A172 (cell line): ENCODE data around the gene TLR1. TPM values are rescaled to one million over a fixed set of nuclear protein-coding genes. Genes with fewer than 3 reads are reported as not detected.

Experiments
- total RNA-seq: library from RNA; depleted of rRNA; stranded (reverse); fragments of >200 nt; shearing (Covaris generic); gene quantifications from 2 replicates; pipeline ENCODE4 v1.2.3, GENCODE V29; 2014; rRNA removed

TLR1 gene
- total RNA-seq, 1 experiment from 2014 or later: 0.60 TPM

Other genes starting within 250 kb of the TLR1 start
- gene KLF3, start 140.6 kb downstream of the TLR1 start, total RNA-seq: 6.4 and 8.9 TPM in 2 replicates
- gene TLR10, start 21.8 kb downstream of the TLR1 start, total RNA-seq: not detected in 2 replicates
- 8.1 and 11.0 TPM in 2 replicates for gene TLR6, start 52.0 kb upstream of the TLR1 start, total RNA-seq
- 85.3 and 89.1 TPM in 2 replicates for gene FAM114A1, start 63.0 kb upstream of the TLR1 start, total RNA-seq
- gene TMEM156, start 227.6 kb upstream of the TLR1 start, total RNA-seq: 0.19 and 0.81 TPM in 2 replicates